Adrenal gland (tissue), 5 donors: ENCODE results near the gene BMPR2.
"Not testable (repeated sequence)": the region's sequence is repeated elsewhere in the genome, so short reads cannot be mapped to it uniquely, and the experiment has no call there.

Experiments
- CTCF ChIP-seq, 6 experiments: fragments of 450-650 bp in 4 of 6; fragments of 200-600 bp in 2 of 6; sonication (generic) in 1 of 6; IDR thresholded peaks; 1 replicate in 5 of 6; 2 replicates in 1 of 6; pipeline versions ENCODE4 v1.5.1 to v1.8.0; 2016 to 2021; ENCODE audit warnings: antibody characterized with exemption in 6 of 6, mild to moderate bottlenecking in 2 of 6, moderate library complexity in 1 of 6
- POLR2A ChIP-seq, 2 donors: fragments of 450-650 bp; IDR thresholded peaks; one replicate each; pipeline ENCODE4 v1.6.1; 2017; ENCODE audit warnings: antibody characterized with exemption in 2 of 2, mild to moderate bottlenecking in 2 of 2, moderate library complexity in 1 of 2
- donor health status: DM: no; HTN: no; CAD: no.

DNA sequence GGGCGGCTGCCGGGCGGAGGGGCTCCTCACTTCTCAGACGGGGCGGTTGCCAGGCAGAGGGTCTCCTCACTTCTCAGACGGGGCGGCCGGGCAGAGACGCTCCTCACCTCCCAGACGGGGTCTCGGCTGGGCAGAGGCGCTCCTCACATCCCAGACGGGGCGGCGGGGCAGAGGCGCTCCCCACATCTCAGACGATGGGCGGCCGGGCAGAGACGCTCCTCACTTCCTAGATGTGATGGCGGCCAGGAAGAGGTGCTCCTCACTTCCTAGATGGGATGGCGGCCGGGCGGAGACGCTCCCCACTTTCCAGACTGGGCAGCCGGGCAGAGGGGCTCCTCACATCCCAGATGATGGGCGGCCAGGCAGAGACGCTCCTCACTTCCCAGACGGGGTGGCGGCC lies 159.2 kb downstream of the BMPR2 start:
- TF ChIP-seq CTCF, POLR2A (IDR thresholded peaks at IDR 0.05): not testable (repeated sequence)
